Nephron progenitor cell (in vitro differentiated cells): ENCODE results near the gene BPIFB2.

ENCODE experiments used
- DNase-seq: peaks from one replicate; pipeline ENCODE4 v3.0.0; 2021
- H3K27ac Mint-ChIP-seq: 2 replicates; pipeline ENCODE4 v1.8.0; 2021; ENCODE audit warnings: mild to moderate bottlenecking, moderate library complexity, mixed read lengths
- H3K27me3 Mint-ChIP-seq: 2 replicates; pipeline ENCODE4 v1.8.0; 2021; ENCODE audit warnings: mild to moderate bottlenecking, low read depth, mixed read lengths; ENCODE audit not compliant: poor library complexity
- H3K36me3 Mint-ChIP-seq: 2 replicates; pipeline ENCODE4 v1.8.0; 2021; ENCODE audit warnings: low read depth, mixed read lengths
- H3K4me1 Mint-ChIP-seq: 2 replicates; pipeline ENCODE4 v1.8.0; 2021; ENCODE audit warnings: mixed read lengths
- H3K4me3 Mint-ChIP-seq: 2 replicates; pipeline ENCODE4 v1.8.0; 2021; ENCODE audit warnings: mild to moderate bottlenecking, moderate library complexity, mixed read lengths
- H3K9me3 Mint-ChIP-seq: 2 replicates; pipeline ENCODE4 v1.8.0; 2021; ENCODE audit warnings: mild to moderate bottlenecking, moderate library complexity, mixed read lengths
- TF ChIP-seq, protein P1 (sequence below): fragments of 200-600 bp; sonication (generic); IDR thresholded peaks from 2 replicates; pipeline ENCODE4 v1.5.0; 2021; ENCODE audit warnings: antibody characterized with exemption

BPIFB2 gene

GRCh38 chr20:33004141-33004751, 3.3 kb upstream of the BPIFB2 start, which contains the start of gene SUN5:
TSS of gene SUN5 (minus strand) at chr20:33004433. CDS start at chr20:33004340, 93 bp downstream.
- Mint-ChIP-seq H3K27me3 (peaks cover 21% of the 10 kb centered on the region), H3K4me1 (peaks cover 14% of the 10 kb centered on the region), H3K27ac (no peak within 1 kb of the TSS), H3K36me3 (no peaks in the 10 kb centered on the region), H3K9me3 (peaks cover 5% of the 10 kb centered on the region), H3K4me3 (no peak within 1 kb of the TSS)
- TF ChIP-seq, protein P1, sequence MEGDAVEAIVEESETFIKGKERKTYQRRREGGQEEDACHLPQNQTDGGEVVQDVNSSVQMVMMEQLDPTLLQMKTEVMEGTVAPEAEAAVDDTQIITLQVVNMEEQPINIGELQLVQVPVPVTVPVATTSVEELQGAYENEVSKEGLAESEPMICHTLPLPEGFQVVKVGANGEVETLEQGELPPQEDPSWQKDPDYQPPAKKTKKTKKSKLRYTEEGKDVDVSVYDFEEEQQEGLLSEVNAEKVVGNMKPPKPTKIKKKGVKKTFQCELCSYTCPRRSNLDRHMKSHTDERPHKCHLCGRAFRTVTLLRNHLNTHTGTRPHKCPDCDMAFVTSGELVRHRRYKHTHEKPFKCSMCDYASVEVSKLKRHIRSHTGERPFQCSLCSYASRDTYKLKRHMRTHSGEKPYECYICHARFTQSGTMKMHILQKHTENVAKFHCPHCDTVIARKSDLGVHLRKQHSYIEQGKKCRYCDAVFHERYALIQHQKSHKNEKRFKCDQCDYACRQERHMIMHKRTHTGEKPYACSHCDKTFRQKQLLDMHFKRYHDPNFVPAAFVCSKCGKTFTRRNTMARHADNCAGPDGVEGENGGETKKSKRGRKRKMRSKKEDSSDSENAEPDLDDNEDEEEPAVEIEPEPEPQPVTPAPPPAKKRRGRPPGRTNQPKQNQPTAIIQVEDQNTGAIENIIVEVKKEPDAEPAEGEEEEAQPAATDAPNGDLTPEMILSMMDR: no peak
- no peak for DNase-seq

GRCh38 chr20:33005132-33005566, 2.4 kb upstream of the BPIFB2 start:
- TF ChIP-seq, protein P1: peak; percentile 47
- H3K4me1 Mint-ChIP-seq: peaks cover 22% of the 10 kb centered on the region
- no peak for DNase-seq
- no peak overlapping the region for H3K27ac Mint-ChIP-seq
- H3K4me3 Mint-ChIP-seq: no peak overlapping the region
- no peaks in the 10 kb centered on the region for H3K36me3 Mint-ChIP-seq
- H3K9me3 Mint-ChIP-seq: peaks cover 5% of the 10 kb centered on the region
- peaks cover 21% of the 10 kb centered on the region for H3K27me3 Mint-ChIP-seq

- Mint-ChIP-seq H3K27ac (no peak overlapping the region), H3K4me3 (no peak overlapping the region), H3K36me3 (no peaks in the 10 kb centered on the region), H3K4me1 (peaks cover 22% of the 10 kb centered on the region), H3K9me3 (peaks cover 5% of the 10 kb centered on the region), H3K27me3 (peaks cover 14% of the 10 kb centered on the region)
- TF ChIP-seq, protein P1: no peak
- no peak for DNase-seq
Observed at GRCh38 chr20:33005908-33006775, 1.4 kb upstream of the BPIFB2 start.

- Mint-ChIP-seq H3K27ac (no peak overlapping the region), H3K9me3 (peaks cover 5% of the 10 kb centered on the region)
Observed at GRCh38 chr20:33006776-33007375, 628 bp upstream of the BPIFB2 start.

GRCh38 chr20:33008336-33009213, 1.1 kb downstream of the BPIFB2 start:
- no peak for DNase-seq
- peaks cover 22% of the 10 kb centered on the region for H3K4me1 Mint-ChIP-seq
- no peaks in the 10 kb centered on the region for H3K36me3 Mint-ChIP-seq
- H3K27ac Mint-ChIP-seq: peak overlapping the region; percentile 5
- peaks cover 5% of the 10 kb centered on the region for H3K9me3 Mint-ChIP-seq
- TF ChIP-seq, protein P1: no peak
- H3K4me3 Mint-ChIP-seq: no peak overlapping the region
- peaks cover 20% of the 10 kb centered on the region for H3K27me3 Mint-ChIP-seq

More at GRCh38 chr20:33006776-33007375, 628 bp upstream of the BPIFB2 start:
- DNase-seq: no peak
- H3K4me3 Mint-ChIP-seq: no peak overlapping the region
- H3K27me3 Mint-ChIP-seq: peaks cover 13% of the 10 kb centered on the region
- H3K4me1 Mint-ChIP-seq: peaks cover 22% of the 10 kb centered on the region
- TF ChIP-seq, protein P1: no peak
- no peaks in the 10 kb centered on the region for H3K36me3 Mint-ChIP-seq
